Choroid plexus epithelial cell (primary cell): ENCODE data around the gene TMEM185B.

ENCODE experiments used
- DNase-seq: peaks from one replicate; pipeline ENCODE4 v3.0.0-alpha.2; 2010; ENCODE audit warnings: low read depth
- H3K4me3 ChIP-seq: 2 replicates; pipeline ENCODE4 v1.5.1; 2011; ENCODE audit warnings: low read depth, mild to moderate bottlenecking, control low read depth, low read length, moderate library complexity
- CTCF ChIP-seq: conservative IDR thresholded peaks from 2 replicates; pipeline ENCODE4 v1.5.1; 2011; ENCODE audit warnings: low read depth, mild to moderate bottlenecking, control low read depth, inconsistent platforms, low read length, moderate library complexity

Gene TMEM185B

GRCh38 chr2:120220756-120221155, 2.4 kb downstream of the TMEM185B start:
- H3K4me3 ChIP-seq: no peak overlapping the region
- no peak for TF ChIP-seq CTCF
- DNase-seq: no peak

- no peak for TF ChIP-seq CTCF
- H3K4me3 ChIP-seq: no peak overlapping the region
- no peak for DNase-seq
Measured at GRCh38 chr2:120219766-120220165, 3.4 kb downstream of the TMEM185B start.

GRCh38 chr2:120219291-120219690, 3.9 kb downstream of the TMEM185B start:
- no peak overlapping the region for H3K4me3 ChIP-seq
- TF ChIP-seq CTCF: no peak
- DNase-seq: no peak

- no peak for DNase-seq
- no peak for TF ChIP-seq CTCF
- no peak overlapping the region for H3K4me3 ChIP-seq
Measured at GRCh38 chr2:120218181-120218580, 5.0 kb downstream of the TMEM185B start.

- no peak for DNase-seq
- TF ChIP-seq CTCF: no peak
- no peak overlapping the region for H3K4me3 ChIP-seq
Measured at GRCh38 chr2:120210270-120210693, 12.9 kb downstream of the TMEM185B start.

- H3K4me3 ChIP-seq: no peak overlapping the region
- no peak for DNase-seq
- TF ChIP-seq CTCF: no peak
Measured at GRCh38 chr2:120209427-120210269, 13.6 kb downstream of the TMEM185B start.
